PC-9 (cell line): ENCODE results near the gene TM9SF2. TPM values are rescaled to one million over a fixed set of nuclear protein-coding genes. Genes with fewer than 3 reads are reported as not detected.

Experiments used
- BruUV-seq: library from RNA; stranded (reverse); fragments of 400-500 nt; replicated peaks from 2 replicates; lab custom pipeline; 2021; lab: Mats Ljungman, UMichigan
- CTCF ChIA-PET: fragments of 300-600 bp; sonication (Branson Sonifier 250); formaldehyde crosslinking; loops from one replicate; lab custom pipeline; 2022; ENCODE audit warnings: antibody characterized with exemption; lab: Charles Lee
- POLR2A ChIA-PET: fragments of 300-600 bp; sonication (Branson Sonifier 250); formaldehyde crosslinking; loops from one replicate; lab custom pipeline; 2022; ENCODE audit warnings: antibody characterized with exemption; ENCODE audit not compliant: unreplicated experiment; lab: Charles Lee
- DNase-seq, 2 experiments: peaks; one replicate each; pipeline versions ENCODE4 v3.0.0 to v3.0.0-alpha.2; 2015 to 2022; ENCODE audit warnings: mixed read lengths in 1 of 2
- H2AFZ ChIP-seq: fragments of 200-600 bp; sonication (generic); 2 replicates; pipeline ENCODE4 v1.8.1; 2017; ENCODE audit warnings: antibody characterized with exemption
- H3F3A ChIP-seq: fragments of 200-600 bp; sonication (generic); 2 replicates; pipeline ENCODE4 v1.8.1; 2017; ENCODE audit warnings: antibody characterized with exemption, mild to moderate bottlenecking, low read depth; ENCODE audit not compliant: insufficient read depth
- H3K27ac ChIP-seq: fragments of 200-600 bp; sonication (generic); 2 replicates; pipeline ENCODE4 v1.6.1; 2016; ENCODE audit warnings: mixed run types
- H3K27me3 ChIP-seq: fragments of 200-600 bp; sonication (generic); 2 replicates; pipeline ENCODE4 v1.6.1; 2016; ENCODE audit warnings: low read depth, mixed run types; ENCODE audit not compliant: insufficient read depth
- H3K36me3 ChIP-seq: fragments of 200-600 bp; sonication (generic); 2 replicates; pipeline ENCODE4 v1.6.1; 2016; ENCODE audit warnings: low read depth, mixed run types
- H3K4me1 ChIP-seq: fragments of 200-600 bp; sonication (generic); replicated peaks from 2 replicates; pipeline ENCODE4 v1.6.1; 2016; ENCODE audit warnings: mixed run types; ENCODE audit not compliant: insufficient read depth
- H3K4me2 ChIP-seq: fragments of 200-600 bp; sonication (generic); 2 replicates; pipeline ENCODE4 v1.6.1; 2017; ENCODE audit warnings: mixed run types
- H3K4me3 ChIP-seq: fragments of 200-600 bp; sonication (generic); 2 replicates; pipeline ENCODE4 v1.6.1; 2016; ENCODE audit warnings: mixed run types
- H3K79me2 ChIP-seq: fragments of 200-600 bp; sonication (generic); 2 replicates; pipeline ENCODE4 v1.6.1; 2017; ENCODE audit warnings: low read depth, mixed run types
- H3K9me2 ChIP-seq: fragments of 200-600 bp; sonication (generic); 2 replicates; pipeline ENCODE4 v1.8.1; 2017; ENCODE audit warnings: mild to moderate bottlenecking; ENCODE audit not compliant: insufficient read depth
- H3K9me3 ChIP-seq: fragments of 200-600 bp; sonication (generic); 2 replicates; pipeline ENCODE4 v1.8.1; 2016; ENCODE audit warnings: low read depth; ENCODE audit not compliant: insufficient read depth
- H4K20me1 ChIP-seq: fragments of 200-600 bp; sonication (generic); 2 replicates; pipeline ENCODE4 v1.8.1; 2017; ENCODE audit not compliant: insufficient read depth
- CTCF ChIP-seq: fragments of 200-600 bp; sonication (generic); conservative IDR thresholded peaks from 2 replicates; pipeline ENCODE4 v1.6.1; 2017; ENCODE audit warnings: mixed run types, antibody characterized with exemption, mild to moderate bottlenecking, moderate library complexity
- EZH2 ChIP-seq: fragments of 200-600 bp; sonication (generic); IDR thresholded peaks from 2 replicates; pipeline ENCODE4 v1.8.0; 2017; ENCODE audit warnings: antibody characterized with exemption, low read depth
- intact Hi-C: fragments of 100-400 bp; cut with micrococcal nuclease; formaldehyde crosslinking; loops from one replicate; pipeline ENCODE4 v1.10.0; 2022; ENCODE audit not compliant: unreplicated experiment
- total RNA-seq: library from RNA; stranded (reverse); gene quantifications from 2 replicates; pipeline ENCODE4 v1.2.3, GENCODE V29; 2021

TM9SF2 gene
- total RNA-seq, 1 experiment from 2014 or later, result 87.0 TPM

DNA sequence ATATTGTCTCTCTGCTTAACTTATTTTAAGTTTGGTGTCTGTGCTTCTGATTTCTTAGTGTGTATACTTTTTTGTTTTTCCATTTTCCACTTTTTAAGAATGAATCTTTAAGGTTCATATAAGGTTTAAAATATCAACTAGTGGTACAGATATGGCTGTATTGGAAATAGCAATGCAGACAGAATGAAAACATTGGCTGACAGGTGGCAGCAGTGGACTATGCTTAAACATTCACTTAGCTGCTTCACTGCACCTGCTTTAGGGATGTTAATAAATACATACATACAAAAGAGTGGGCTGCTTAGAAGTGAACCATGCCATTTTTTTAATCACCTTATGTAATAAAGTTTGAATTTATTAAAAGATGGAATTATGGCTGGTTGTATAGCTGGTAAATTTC, 27.3 kb downstream of the TM9SF2 start:
- Histone ChIP-seq H4K20me1 (0 out of 2 replicates have a peak, but pooled peaks cover 11% of the 10 kb centered on the region), H2AFZ (no peak overlapping the region), H3K36me3 (peaks cover 11% of the 10 kb centered on the region), H3K9me2 (no peaks in the 10 kb centered on the region), H3K9me3 (no peaks in the 10 kb centered on the region), H3K4me3 (no peak overlapping the region), H3K4me1 (no peaks in the 10 kb centered on the region), H3K79me2 (no peaks in the 10 kb centered on the region), H3K27me3 (no peaks in the 10 kb centered on the region), H3K4me2 (no peak overlapping the region), H3F3A (no peaks in the 10 kb centered on the region), H3K27ac (no peak overlapping the region)
- intact Hi-C loops, result no loop called here
- CTCF ChIA-PET, result no interaction called here
- no peak for TF ChIP-seq EZH2
- peak; percentile 45; the same call in 1 of the 2 replicates for TF ChIP-seq CTCF
- no TSS peak for BruUV-seq
- DNase-seq, result no peak
- POLR2A ChIA-PET, result no interaction called here

- no peak overlapping the region for H3K4me3 ChIP-seq
- POLR2A ChIA-PET, result interaction anchor here (0.6 kb wide), 1 partner anchor 19 kb away, joined by 3 read pairs; no protein-coding TSS in a partner anchor
- H3K79me2 ChIP-seq, result no peaks in the 10 kb centered on the region
- no peaks in the 10 kb centered on the region for H3K9me3 ChIP-seq
- TF ChIP-seq EZH2 (no peak), CTCF (no peak)
- H3K27ac ChIP-seq, result no peak overlapping the region
- no peaks in the 10 kb centered on the region for H3K9me2 ChIP-seq
- DNase-seq, result no peak
- peaks cover 18% of the 10 kb centered on the region for H3K36me3 ChIP-seq
- CTCF ChIA-PET, result no interaction called here
- intact Hi-C loops, result no loop called here
- no peak overlapping the region for H2AFZ ChIP-seq
- H3F3A ChIP-seq, result no peaks in the 10 kb centered on the region; the same call in 1 of the 2 replicates
- no peak overlapping the region for H3K4me2 ChIP-seq
- no TSS peak for BruUV-seq
- H4K20me1 ChIP-seq, result peaks cover 26% of the 10 kb centered on the region
- no peaks in the 10 kb centered on the region for H3K4me1 ChIP-seq
- no peaks in the 10 kb centered on the region for H3K27me3 ChIP-seq
Observed at GRCh38 chr13:99536023-99536422, 34.8 kb downstream of the TM9SF2 start.

DNA sequence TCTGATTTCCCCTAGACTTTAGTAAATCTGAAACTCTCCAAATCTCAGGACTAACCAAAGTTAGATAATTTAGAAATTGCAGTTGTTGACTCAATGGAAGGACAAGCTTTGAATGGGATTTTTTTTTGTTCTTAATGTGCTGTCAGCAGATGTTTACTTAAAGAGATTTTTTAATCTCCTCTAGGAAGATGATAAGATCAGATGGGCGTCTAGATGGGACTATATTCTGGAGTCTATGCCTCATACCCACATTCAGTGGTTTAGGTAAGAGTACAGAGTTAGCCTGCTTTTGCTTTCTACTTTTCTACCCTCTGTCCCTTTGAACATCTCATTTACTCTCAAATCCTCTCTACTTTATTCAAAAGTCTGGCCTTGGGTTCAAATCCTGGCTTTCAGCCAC, 39.3 kb downstream of the TM9SF2 start:
- peaks cover 10% of the 10 kb centered on the region for H3K4me1 ChIP-seq
- ChIA-PET CTCF (no interaction called here), POLR2A (no interaction called here)
- intact Hi-C loops, result no loop called here
- H2AFZ ChIP-seq, result no peak overlapping the region
- no peak for DNase-seq
- H3K4me2 ChIP-seq, result no peak overlapping the region
- BruUV-seq, result no TSS peak
- no peaks in the 10 kb centered on the region for H3K27me3 ChIP-seq
- H3K9me2 ChIP-seq, result no peaks in the 10 kb centered on the region
- peaks cover 14% of the 10 kb centered on the region for H4K20me1 ChIP-seq
- no peak overlapping the region for H3K4me3 ChIP-seq
- no peaks in the 10 kb centered on the region for H3K79me2 ChIP-seq
- H3F3A ChIP-seq, result peaks cover 6% of the 10 kb centered on the region; the same call in 1 of the 2 replicates
- no peaks in the 10 kb centered on the region for H3K9me3 ChIP-seq
- H3K36me3 ChIP-seq, result peaks cover 46% of the 10 kb centered on the region
- TF ChIP-seq EZH2 (no peak), CTCF (no peak)
- H3K27ac ChIP-seq, result no peak overlapping the region
